UCSD-AML1 (cell line): ENCODE measurements around the gene ASB1.
A peak's percentile ranks its signal among the peaks of the same experiment; 100 is the strongest.

Experiments
- DNase-seq: peaks from one replicate; lab custom pipeline; 2025; ENCODE audit not compliant: unreplicated experiment; lab: John Stamatoyannopoulos, UW

ASB1 gene, protein sequence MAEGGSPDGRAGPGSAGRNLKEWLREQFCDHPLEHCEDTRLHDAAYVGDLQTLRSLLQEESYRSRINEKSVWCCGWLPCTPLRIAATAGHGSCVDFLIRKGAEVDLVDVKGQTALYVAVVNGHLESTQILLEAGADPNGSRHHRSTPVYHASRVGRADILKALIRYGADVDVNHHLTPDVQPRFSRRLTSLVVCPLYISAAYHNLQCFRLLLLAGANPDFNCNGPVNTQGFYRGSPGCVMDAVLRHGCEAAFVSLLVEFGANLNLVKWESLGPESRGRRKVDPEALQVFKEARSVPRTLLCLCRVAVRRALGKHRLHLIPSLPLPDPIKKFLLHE

DNA sequence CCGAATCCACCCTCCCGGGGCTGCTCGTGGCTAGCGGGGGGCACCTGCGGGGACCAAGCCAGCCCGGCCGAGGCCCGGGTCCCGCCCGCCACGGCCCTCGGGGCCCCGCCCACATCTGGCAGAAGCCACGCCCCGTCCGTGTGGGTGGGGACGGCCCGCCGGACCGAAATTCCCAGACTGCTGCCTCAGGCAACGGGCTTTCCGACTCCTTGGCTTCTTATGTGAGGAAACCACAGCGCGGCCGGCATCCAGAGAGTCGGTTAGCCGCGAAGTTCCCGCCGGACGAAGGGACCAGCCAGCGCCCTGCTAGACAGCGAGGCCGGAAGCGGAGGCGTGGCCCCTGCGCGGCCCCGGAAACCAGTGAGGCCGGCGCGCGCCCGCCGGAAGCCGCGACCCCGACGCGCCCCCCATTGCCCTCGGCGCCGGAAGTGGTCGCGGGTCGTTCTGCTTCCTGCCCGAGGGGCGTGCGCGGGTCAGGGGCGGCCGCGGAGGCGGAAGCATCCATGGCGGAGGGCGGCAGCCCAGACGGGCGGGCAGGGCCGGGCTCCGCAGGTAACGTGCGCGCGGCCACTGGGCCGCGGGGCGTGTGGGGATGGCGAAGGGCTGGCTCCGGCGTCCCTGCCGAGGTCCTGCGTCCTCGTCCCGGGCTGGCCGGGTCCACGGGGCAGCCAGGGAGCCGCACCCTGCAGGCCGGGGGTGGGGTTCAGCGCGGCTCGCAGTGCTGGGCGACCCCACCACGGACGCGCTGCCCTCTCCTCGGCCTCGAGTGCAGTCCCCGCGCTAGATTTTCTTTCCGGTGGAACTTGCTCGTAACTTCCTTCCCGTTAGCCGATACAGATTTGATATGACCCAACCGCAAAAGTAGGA lies at the start of gene ASB1:
Gene ASB1 (plus strand): TSS at position 360 of the 867 bp plus-strand sequence. CDS start 144 bp downstream, at position 504.
- peak; percentile 91 for DNase-seq

DNA sequence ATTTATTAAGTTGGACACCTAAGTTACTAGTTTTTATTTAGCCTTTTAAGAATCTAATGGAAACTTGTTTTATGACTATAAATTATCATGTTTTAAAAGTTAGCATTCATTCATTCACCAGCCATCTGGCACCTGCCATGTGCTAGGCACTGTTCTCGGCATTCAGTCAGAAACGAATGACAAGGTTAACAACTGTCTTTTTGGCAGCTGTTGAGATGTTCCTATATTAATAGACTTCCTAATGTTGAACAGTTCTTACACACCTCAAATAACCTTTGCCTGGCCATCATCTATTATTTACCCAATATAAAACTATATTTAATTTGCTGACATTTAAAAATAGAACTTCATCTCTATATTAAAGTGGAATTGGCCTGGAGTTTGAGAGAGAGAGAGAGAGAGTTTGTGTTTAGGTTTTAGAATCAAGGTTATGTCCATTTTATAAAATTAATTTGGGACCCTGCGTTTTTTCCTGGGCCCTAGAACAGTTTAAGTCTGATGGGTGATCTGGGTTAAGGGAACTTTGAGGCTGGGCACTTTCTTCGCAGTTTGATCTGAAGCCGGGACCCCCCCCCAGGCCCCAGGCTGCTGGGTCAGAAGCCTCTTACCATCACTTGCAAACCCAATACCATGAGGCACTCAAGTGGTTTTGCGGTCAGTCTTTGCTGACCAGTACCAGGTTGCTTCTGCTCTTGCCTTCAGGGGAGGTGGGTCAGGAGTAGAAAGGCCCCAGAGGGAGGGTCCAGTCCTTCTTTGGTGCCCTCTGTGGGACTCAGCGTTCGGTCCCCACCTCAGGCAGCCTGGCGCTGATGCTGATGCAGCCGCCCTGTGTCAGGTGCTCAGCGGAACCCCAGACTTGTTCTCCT lies 48.3 kb upstream of the ASB1 start:
- no peak for DNase-seq

DNA sequence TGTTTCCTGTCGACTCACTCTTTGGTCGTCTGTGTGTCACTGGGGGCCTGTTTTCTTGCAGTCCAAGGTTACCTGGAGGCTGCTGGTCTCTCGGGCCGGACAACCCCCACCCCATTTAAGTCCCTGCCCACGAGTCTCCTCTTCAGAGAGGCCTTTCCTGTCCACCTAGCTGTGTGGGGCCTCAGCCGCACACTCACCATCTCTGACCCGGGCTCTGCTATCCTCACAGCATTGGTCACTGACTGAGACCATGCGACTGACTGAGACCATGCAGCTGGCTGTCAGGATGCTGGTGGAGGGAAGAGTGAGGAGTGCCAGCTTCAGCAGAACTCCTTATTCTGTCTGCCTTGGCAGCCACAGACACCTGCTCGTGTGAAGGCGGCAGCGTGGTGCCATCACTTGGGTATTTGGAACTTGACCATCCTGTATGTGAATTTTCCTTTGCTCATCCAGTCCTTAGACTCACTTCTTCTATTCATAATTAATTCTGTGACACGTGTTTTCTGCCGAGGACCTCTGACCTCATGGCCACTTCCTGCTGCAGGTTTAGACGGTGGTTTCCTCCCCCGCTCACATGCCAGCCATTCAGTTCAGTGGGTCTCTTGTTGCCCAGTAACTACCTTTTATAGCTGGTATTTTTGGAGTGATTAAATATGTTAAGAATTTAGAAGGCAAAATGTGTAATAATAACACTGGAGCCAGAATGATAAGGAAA lies 47.5 kb upstream of the ASB1 start:
- DNase-seq = peak; percentile 55

DNA sequence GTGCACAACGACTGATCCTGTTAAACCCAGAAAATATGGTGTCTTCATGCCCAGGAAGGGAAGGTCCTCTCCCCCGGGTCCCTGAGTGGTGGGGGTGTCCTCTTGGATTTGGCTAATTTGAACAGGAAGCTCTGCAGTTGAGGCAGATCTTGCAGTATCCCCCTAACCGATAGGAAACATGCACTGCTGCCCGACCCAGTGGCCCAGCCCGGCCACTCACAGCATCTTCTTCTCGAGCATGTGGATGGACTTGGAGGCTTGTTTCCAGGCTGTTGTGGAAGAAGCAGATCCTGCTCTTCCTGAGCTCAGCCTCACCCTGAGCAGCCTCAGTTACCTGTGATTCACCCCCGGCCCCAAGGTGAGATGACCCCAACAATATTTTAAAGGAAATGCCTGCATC lies 46.4 kb upstream of the ASB1 start:
- DNase-seq = no peak

DNA sequence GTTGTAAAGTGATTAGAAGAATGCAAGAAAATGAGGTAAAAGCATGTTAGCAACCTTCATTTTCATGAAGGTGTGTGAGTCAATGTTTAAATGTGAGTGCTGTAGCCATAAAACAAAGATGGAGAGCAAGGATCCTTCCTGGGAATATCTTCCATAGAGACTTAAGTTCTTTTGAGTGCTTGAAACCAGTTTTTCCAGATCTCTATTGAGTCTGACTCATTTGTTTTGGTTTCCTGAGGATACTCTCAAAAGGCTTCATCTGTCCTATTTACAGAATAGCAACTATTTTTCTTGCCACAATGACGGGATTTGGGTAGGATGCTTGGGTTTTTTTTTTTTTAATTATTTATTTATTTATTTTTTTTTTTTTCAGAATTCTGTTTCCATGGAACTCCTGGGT lies 45.9 kb upstream of the ASB1 start:
- no peak for DNase-seq

DNA sequence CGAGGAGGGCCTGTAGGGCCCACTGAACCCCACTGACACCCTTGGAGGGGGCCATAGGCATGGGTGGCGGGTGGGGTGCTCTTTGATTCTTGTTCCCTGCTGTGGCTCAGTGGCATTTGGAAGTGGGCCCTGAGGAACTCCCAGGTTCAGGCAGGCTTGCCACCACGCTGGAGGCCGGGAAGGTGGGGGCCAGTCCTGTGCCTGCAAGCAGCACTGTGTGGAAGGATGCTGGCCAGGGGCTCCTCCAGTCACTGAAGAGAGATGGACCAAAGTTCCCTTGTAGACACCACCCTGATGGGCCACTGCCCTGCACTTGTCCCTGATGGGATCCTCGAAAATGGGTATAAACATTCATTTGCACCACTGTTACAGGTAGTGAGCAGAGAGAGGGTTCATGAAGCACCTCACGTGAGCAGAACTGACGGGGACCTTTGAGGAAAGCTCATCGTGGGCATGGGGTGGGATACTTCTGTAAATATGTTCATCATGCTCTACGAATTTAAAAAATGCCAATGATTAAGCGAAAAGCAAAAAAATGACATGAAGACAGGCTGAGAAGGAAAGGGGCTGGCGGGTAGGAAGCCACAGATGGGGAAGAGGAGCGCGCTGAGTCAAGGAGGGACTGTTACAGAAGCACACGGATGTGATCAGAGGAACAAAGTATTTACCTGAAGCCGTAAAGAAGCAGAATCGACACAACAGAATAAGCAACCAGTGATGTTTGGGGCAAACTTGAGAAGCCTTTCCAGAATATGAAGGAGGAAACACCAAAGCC lies 45.2 kb upstream of the ASB1 start:
- no peak for DNase-seq

DNA sequence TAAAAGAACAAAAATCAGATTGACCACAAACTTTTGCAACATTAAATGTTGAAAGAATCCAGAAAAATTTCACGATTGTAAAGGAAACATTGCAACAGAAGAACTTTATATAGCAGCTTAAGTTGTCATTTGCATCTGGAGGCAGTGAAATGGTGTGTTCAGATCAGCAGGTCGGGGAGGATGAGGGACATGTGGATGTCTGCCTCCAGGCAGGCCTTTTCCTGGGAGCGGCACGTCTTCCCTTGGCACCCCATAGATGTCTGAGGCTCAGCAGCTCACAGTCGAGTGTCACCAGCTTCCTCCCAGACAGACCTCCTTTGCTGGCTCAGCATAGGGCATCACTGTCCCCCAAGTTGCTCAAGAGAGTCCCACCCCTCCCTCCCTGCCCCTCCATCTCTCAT lies 44.3 kb upstream of the ASB1 start:
- no peak for DNase-seq

DNA sequence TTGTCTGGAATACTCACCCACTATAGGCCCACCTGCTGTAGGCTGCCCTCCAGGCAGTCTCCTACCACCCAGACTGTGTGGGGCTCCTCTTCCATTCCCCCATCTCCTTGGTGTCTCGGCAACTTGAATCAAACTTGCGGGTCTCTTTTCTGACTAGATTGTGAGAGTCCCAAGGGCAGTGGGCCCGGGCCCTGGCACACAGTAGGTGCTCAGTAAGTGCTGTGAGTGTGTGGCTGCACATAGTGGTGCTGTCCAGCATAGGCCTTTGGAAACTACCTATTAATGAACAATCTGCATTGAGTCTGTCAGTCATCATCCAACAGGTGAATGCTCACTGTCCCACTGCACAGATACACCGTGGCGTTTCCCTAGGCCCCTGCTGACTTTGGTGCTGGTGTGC lies 43.6 kb upstream of the ASB1 start:
- no peak for DNase-seq

DNA sequence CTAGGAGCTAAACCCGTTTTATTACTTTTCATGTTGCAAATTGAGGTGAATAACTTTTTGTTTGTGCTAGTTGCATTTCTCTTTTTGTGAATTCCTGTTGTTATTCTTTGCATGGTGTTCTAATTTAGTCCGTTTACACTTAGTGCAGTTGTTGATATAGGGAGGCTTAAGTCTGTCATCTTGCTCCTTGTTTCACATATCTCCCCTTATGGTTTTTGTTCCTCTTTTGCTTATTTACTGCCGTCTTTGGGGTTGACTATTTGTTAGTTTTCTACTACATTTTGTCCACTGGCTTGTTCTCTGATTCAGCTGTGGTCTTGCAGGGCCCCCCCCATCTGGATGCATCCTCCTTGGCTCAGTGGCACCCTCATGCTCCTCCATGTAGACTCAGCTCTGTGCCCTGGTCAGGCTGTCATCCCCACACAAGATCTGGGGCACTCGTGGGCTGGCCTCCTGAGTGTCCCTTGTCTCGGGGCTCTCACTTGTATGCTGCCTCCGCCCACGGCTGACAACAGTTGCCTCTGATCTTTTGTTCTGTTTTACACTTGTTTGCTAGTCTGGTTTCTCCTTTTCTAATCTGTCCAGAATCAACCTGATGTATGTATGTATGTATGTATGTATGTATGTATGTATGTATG lies 42.9 kb upstream of the ASB1 start:
- DNase-seq = no peak

DNA sequence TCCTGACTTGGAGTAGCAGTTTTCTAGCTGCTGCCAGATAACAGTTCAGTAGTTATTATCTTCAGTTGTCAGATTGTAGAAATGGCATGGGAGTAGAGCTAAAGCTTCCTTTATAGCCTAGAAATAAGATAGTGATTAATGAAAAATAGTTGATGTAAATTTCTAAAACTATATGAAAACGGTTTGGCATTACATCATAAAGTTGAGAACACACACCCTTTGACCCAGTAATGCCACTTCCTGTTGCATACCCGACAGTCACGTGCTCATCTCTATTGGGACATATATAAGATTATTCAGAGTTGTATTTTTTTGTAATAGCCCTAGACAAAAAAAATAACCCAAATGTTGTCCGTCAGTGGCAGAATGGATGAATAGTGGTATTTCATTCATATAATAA lies 39.4 kb upstream of the ASB1 start:
- DNase-seq = no peak

DNA sequence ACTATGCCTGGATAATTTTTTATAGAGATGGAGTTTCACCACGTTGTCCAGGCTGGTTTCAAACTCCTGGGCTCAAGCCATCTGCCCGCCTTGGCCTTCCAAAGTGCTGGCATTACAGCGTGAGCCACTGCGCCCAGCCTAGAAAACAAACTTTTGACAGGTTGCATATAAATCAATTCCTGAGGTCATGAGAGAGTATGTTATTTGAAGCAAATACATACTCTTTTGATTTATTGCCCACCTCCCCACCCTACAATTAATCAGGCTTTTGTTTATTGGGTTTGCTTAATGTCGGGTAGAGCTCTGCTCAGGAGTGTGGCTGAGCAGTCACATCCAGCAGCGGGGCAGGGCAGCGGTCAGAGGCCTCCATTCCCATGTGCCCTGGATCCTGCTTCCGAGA lies 37.9 kb upstream of the ASB1 start:
- no peak for DNase-seq

DNA sequence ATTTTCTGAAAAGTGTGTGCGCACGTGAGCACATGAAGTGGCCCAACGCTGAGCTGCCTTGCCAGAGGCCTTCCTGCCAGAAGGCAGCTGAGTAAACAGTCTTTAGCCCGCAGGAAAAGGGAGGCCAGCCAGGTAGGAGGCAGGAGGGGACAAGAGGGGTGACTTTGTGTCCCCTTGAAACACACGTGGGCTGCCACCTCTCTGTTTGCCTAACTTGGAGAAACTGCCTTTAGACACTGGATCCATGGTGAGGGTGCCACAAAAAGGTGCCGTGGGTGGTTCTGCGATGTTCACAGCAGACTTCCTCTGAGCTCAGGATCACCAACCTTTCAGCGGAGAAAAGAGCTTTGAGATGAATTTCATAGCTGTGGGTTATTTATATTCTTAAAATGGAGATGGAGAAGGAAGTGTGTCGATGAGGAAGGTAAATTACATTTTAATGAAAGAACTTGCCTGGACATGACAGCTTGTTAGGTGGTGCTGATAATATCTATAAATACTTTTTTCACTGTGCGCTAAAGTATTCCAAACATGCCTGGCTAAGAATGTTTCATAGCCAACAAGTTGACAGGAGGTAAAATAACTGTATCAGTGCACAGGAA lies 36.6 kb upstream of the ASB1 start:
- peak; percentile 71 for DNase-seq

DNA sequence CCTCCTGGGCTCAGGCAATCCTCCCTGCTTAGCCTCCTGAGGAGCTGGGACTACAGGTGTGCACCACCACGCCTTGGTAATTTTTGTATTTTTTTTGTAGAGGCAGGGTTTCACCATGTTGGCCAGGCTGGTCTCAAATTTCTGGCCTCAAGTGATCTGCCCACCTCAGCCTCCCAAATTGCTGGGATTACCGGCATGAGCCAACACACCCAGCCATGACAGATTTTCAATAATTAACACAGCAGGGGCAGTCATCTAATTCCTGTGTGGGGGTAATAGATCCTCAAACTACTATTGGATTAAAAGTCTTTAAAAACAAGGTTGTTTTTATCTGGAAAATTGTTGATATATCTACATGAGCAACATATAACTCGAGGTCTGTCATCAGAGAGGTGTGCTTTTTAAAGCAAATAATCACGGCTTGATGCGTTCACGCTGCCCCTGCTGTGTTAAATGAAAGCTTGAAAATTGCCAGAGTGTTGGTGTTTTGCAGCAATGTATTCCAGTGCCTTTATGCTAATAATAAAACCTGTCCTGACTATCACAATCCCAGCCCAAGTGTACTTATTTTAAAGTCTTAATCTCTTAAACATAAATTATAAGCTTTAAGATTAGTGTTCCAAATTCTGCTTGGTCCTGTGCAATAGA lies 35.6 kb upstream of the ASB1 start:
- no peak for DNase-seq

DNA sequence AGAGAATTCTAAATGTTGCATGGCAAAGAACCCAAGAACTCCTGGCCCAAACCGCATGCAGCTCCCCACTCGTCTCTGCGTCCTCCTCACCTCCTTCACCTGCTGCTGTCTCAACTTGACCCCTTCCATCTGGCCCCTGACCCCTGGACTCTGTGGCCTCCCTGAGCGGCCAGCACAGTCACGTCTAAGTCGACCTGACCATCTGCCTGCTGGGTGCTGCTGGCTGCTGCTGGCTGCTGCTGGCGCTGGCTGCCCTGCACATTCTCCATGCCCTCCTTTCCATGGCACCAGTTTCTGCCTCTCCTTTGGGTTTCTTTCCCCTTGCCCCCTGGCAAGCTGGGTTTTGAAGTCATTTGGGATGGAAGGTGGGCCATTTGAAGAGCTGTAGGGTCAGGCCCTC lies 30.1 kb upstream of the ASB1 start:
- DNase-seq = no peak

DNA sequence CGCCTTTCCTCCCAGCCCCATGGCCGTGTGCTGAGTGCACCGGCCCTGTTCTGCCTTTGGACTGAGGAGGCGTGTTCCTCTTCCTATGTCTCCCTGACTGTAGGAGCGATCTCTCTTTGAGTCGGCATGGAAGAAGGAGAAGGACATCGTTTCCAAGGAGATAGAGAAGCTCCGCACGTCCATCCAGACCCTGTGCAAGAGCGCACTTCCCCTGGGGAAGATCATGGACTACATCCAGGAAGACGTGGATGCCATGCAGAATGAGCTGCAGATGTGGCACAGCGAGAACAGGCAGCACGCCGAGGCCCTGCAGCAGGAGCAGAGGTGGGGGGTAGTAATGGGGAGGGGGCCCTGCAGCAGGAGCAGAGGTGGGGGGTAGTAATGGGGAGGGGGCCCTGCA lies 29.4 kb upstream of the ASB1 start:
- no peak for DNase-seq

DNA sequence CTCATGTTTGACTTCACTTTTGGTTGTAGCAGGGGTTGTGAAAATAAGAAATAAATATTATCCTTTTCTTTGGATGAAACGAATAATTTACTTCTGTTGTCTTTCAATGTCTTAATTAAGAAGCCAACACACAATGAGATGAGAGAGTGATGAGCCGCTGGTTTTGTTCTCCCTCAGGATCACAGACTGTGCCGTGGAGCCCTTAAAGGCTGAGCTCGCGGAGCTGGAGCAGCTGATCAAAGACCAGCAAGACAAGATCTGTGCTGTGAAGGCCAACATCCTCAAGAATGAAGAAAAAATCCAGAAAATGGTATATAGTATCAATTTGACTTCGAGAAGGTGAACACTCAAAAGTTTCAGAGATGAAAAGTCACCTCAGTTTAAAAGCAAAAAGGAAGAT lies 28.1 kb upstream of the ASB1 start:
- no peak for DNase-seq

DNA sequence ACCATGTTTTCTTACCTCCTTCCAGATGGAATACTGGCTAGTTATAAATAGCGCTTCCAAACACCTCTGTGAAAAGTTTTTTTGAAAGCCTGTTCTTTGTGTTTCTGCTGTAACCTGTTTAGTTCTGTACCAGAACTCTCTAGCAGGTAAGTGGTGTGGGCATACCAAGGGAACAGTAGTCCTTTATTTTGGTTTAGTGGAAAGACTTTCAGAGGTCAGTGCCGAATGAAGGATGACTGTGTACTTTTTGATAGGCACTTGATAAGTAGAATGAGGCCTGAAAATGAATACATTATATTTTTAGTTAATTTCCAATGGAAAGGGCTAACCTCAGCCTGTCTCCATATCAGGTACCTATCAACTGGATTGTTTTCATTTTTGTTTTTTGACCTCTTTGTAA lies 27.6 kb upstream of the ASB1 start:
- no peak for DNase-seq

DNA sequence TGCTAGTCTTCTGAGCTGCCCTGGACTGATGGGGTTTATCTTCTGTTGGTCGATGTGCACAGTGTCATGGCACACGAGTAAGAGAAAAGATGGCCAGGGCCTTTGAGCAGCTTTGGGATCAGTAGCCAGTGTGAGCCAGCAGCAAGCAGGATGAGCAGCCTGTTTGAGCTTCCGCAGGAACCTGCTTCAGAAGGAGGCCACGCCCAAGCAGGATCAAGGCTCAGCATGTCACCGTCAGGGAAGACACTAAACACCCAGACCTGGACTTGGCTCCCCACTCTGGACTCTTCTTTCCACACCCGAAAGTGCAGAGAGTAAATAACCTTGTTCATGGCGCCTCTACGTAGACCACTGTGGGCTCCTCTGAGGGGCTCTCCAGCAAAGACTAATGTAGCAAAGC lies 25.2 kb upstream of the ASB1 start:
- DNase-seq = no peak
